ENCODE results near the gene BCL2L2.

DNA sequence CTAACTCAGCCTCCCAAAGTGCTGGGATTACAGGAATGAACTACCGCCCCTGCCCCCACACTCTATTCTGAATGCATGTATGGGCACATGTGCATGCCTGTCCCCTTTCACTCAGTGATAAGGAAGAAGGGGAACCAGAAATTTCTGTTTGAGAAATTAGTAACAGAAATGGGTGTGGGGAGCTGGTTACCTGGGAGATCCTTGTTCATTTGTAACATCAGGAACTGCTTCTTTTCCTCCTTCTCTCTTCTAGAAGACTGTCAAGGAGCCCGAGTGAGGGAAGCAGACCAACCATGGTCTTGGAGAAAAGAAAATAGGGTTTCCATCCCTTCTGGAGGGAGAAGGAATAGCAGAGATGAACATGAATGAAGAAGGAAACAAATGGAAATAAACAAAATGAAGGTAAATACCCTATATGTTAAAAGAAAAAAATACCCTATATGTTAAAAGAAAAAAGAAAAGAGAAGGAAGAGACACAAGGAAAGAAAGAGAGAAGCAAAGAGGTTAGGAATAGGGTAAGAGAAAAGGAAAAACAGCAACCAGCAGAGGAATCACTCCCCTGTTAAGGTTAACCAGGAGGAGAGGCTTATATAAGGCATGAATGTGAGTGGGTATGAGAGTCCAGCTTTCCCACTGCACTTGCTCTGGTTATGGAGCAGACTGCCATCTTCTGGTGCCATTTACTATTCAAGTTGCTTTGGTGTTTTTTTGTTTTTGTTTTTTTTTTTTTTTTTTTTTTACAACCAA lies 7.2 kb upstream of the BCL2L2 start:
- TF ChIP-seq CTCF (IDR thresholded peaks at IDR 0.05) (no peak), EP300 (IDR thresholded peaks at IDR 0.05) (no peak)
